HEK293 (cell line): Measurements from ENCODE around the gene TNS3.

Experiments
- CTCF ChIA-PET: fragments of 350-600 bp; formaldehyde crosslinking; extraction: SDS; loops from one replicate; lab custom pipeline; 2021; ENCODE audit warnings: antibody characterized with exemption; lab: Yijun Ruan, JAX
- POLR2A ChIA-PET: fragments of 300-600 bp; formaldehyde crosslinking; extraction: SDS; loops from one replicate; lab custom pipeline; 2020; ENCODE audit warnings: antibody characterized with exemption, inconsistent platforms; lab: Yijun Ruan, JAX
- H3K27ac ChIP-seq: fragments of 200-500 bp; sonication (Bioruptor generic); 2 replicates; pipeline ENCODE4 v1.5.1; 2014; ENCODE audit warnings: low read depth, low read length, control low read depth, inconsistent platforms; ENCODE audit errors: extremely low read depth
- H3K36me3 ChIP-seq, 2 experiments: fragments of 200-500 bp in 1 of 2; sonication (Bioruptor generic) in 1 of 2; 1 replicate in 1 of 2; 2 replicates in 1 of 2; pipeline ENCODE4 v1.5.1; 2014 to 2017; ENCODE audit warnings: inconsistent platforms in 2 of 2, low read length in 2 of 2; ENCODE audit not compliant: control insufficient read depth in 2 of 2, insufficient read depth in 1 of 2
- H3K4me1 ChIP-seq: fragments of 200-500 bp; sonication (Bioruptor generic); 2 replicates; pipeline ENCODE4 v1.5.1; 2014; ENCODE audit warnings: mild to moderate bottlenecking, low read length, inconsistent platforms; ENCODE audit not compliant: control insufficient read depth, insufficient read depth
- H3K4me3 ChIP-seq: 2 replicates; pipeline ENCODE4 v1.5.1; 2011; ENCODE audit warnings: low read depth, mild to moderate bottlenecking, control low read depth, low read length, moderate library complexity
- H3K9me3 ChIP-seq: fragments of 200-500 bp; sonication (Bioruptor generic); 2 replicates; pipeline ENCODE4 v1.5.1; 2014; ENCODE audit warnings: low read depth, low read length, inconsistent platforms; ENCODE audit not compliant: control insufficient read depth, insufficient read depth
- AEBP2 ChIP-seq: fragments of 450-650 bp; formaldehyde crosslinking; IDR thresholded peaks from 2 replicates; pipeline ENCODE4 v1.5.1; 2016; ENCODE audit warnings: missing biosample characterization, missing genetic modification characterization, borderline replicate concordance
- FEZF1 ChIP-seq: fragments of 450-650 bp; formaldehyde crosslinking; IDR thresholded peaks from 2 replicates; pipeline ENCODE4 v1.5.1; 2016; ENCODE audit warnings: missing biosample characterization, missing genetic modification characterization
- OVOL3 ChIP-seq: fragments of 450-650 bp; formaldehyde crosslinking; IDR thresholded peaks from 2 replicates; pipeline ENCODE4 v1.5.1; 2016; ENCODE audit warnings: missing biosample characterization, missing genetic modification characterization
- SP3 ChIP-seq: fragments of 450-650 bp; formaldehyde crosslinking; IDR thresholded peaks from 2 replicates; pipeline ENCODE4 v1.5.1; 2016; ENCODE audit warnings: missing biosample characterization, missing genetic modification characterization
- WT1 ChIP-seq: fragments of 450-650 bp; formaldehyde crosslinking; IDR thresholded peaks from 2 replicates; pipeline ENCODE4 v1.5.1; 2016; ENCODE audit warnings: missing biosample characterization, missing genetic modification characterization
- YY2 ChIP-seq: fragments of 450-650 bp; formaldehyde crosslinking; IDR thresholded peaks from 2 replicates; pipeline ENCODE4 v1.5.1; 2016; ENCODE audit warnings: missing biosample characterization, missing genetic modification characterization
- ZFP69B ChIP-seq: fragments of 450-650 bp; formaldehyde crosslinking; IDR thresholded peaks from 2 replicates; pipeline ENCODE4 v1.5.1; 2016; ENCODE audit warnings: missing biosample characterization, missing genetic modification characterization
- ZNF174 ChIP-seq: fragments of 450-650 bp; formaldehyde crosslinking; IDR thresholded peaks from 2 replicates; pipeline ENCODE4 v1.5.0; 2017; ENCODE audit warnings: missing biosample characterization, mild to moderate bottlenecking, missing genetic modification characterization
- ZNF280D ChIP-seq: fragments of 450-650 bp; formaldehyde crosslinking; IDR thresholded peaks from 2 replicates; pipeline ENCODE4 v1.5.1; 2016; ENCODE audit warnings: missing biosample characterization, missing genetic modification characterization
- ZNF394 ChIP-seq: fragments of 450-650 bp; formaldehyde crosslinking; IDR thresholded peaks from 2 replicates; pipeline ENCODE4 v1.5.1; 2016; ENCODE audit warnings: missing biosample characterization, missing genetic modification characterization, mild to moderate bottlenecking, moderate library complexity, borderline replicate concordance
- ZNF473 ChIP-seq: fragments of 450-650 bp; formaldehyde crosslinking; IDR thresholded peaks from 2 replicates; pipeline ENCODE4 v1.5.1; 2017; ENCODE audit warnings: missing biosample characterization, missing genetic modification characterization
- ZNF544 ChIP-seq: fragments of 450-650 bp; formaldehyde crosslinking; IDR thresholded peaks from 2 replicates; pipeline ENCODE4 v1.5.0; 2017; ENCODE audit warnings: missing biosample characterization, missing genetic modification characterization
- ZNF558 ChIP-seq: fragments of 450-650 bp; formaldehyde crosslinking; IDR thresholded peaks from 2 replicates; pipeline ENCODE4 v1.5.1; 2016; ENCODE audit warnings: missing biosample characterization, missing genetic modification characterization
- ZNF596 ChIP-seq: fragments of 450-650 bp; IDR thresholded peaks from 2 replicates; pipeline ENCODE4 v1.5.0; 2018; ENCODE audit warnings: missing biosample characterization, mild to moderate bottlenecking, missing genetic modification characterization, moderate library complexity
- ZNF629 ChIP-seq: fragments of 450-650 bp; formaldehyde crosslinking; IDR thresholded peaks from 2 replicates; pipeline ENCODE4 v1.5.1; 2017; ENCODE audit warnings: missing biosample characterization, missing genetic modification characterization
- ZNF639 ChIP-seq: fragments of 450-650 bp; formaldehyde crosslinking; IDR thresholded peaks from 2 replicates; pipeline ENCODE4 v1.5.1; 2016; ENCODE audit warnings: missing biosample characterization, missing genetic modification characterization
- ZNF664 ChIP-seq: fragments of 450-650 bp; formaldehyde crosslinking; IDR thresholded peaks from 2 replicates; pipeline ENCODE4 v1.5.1; 2016; ENCODE audit warnings: missing biosample characterization, missing genetic modification characterization
- ZNF785 ChIP-seq: fragments of 450-650 bp; formaldehyde crosslinking; IDR thresholded peaks from 2 replicates; pipeline ENCODE4 v1.5.1; 2016; ENCODE audit warnings: missing biosample characterization, missing genetic modification characterization
- ZNF843 ChIP-seq: fragments of 450-650 bp; formaldehyde crosslinking; IDR thresholded peaks from 2 replicates; pipeline ENCODE4 v1.5.1; 2016; ENCODE audit warnings: missing biosample characterization, missing genetic modification characterization
- ZSCAN16 ChIP-seq: fragments of 450-650 bp; formaldehyde crosslinking; IDR thresholded peaks from 2 replicates; pipeline ENCODE4 v1.5.1; 2016; ENCODE audit warnings: missing biosample characterization, missing genetic modification characterization
- ZSCAN30 ChIP-seq: fragments of 450-650 bp; IDR thresholded peaks from 2 replicates; pipeline ENCODE4 v1.5.1; 2018; ENCODE audit warnings: missing biosample characterization, mild to moderate bottlenecking, missing genetic modification characterization, moderate library complexity

TNS3 gene

GRCh38 chr7:47244692-47245091 lies 337.2 kb downstream of the TNS3 start:
- Histone ChIP-seq H3K4me1 (no peaks in the 10 kb centered on the region), H3K36me3 (no peaks in the 10 kb centered on the region), H3K9me3 (no peaks in the 10 kb centered on the region), H3K27ac (no peak overlapping the region), H3K4me3 (no peak overlapping the region)
- TF ChIP-seq ZNF629 (tag by site-specific recombination) (no peak), AEBP2 (tag by site-specific recombination) (no peak), ZNF544 (tag by site-specific recombination) (no peak), WT1 (tag by site-specific recombination) (no peak), ZNF174 (tag by site-specific recombination) (no peak), ZFP69B (no peak), ZSCAN30 (no peak)
- ChIA-PET POLR2A (no interaction called here), CTCF (interaction anchor here (0.6 to 0.7 kb wide), 2 partner anchors 193 to 362 kb away, joined by 3 to 5 read pairs; no protein-coding TSS in a partner anchor)

GRCh38 chr7:47241112-47242065 lies 340.5 kb downstream of the TNS3 start:
- TF ChIP-seq ZNF664 (tag by site-specific recombination) (no peak), ZSCAN16 (no peak), ZNF473 (tag by site-specific recombination) (no peak), ZNF280D (no peak), WT1 (tag by site-specific recombination) (no peak), ZNF785 (no peak), ZNF596 (tag by site-specific recombination) (no peak), ZNF558 (tag by site-specific recombination) (no peak), ZNF639 (no peak), ZNF394 (tag by site-specific recombination) (no peak), YY2 (no peak), OVOL3 (tag by site-specific recombination) (no peak), FEZF1 (no peak), ZNF843 (tag by site-specific recombination) (no peak), SP3 (no peak)
- Histone ChIP-seq H3K4me3 (no peak overlapping the region), H3K4me1 (no peaks in the 10 kb centered on the region), H3K36me3 (no peaks in the 10 kb centered on the region), H3K9me3 (no peaks in the 10 kb centered on the region), H3K27ac (no peak overlapping the region)
- ChIA-PET POLR2A (interaction anchor here (0.7 kb wide), 1 partner anchor 127 kb away, joined by 3 read pairs; no protein-coding TSS in a partner anchor), CTCF (interaction anchor here (0.6 to 1.8 kb wide), 5 partner anchors 11 to 678 kb away, joined by 3 to 6 read pairs (median 3); no protein-coding TSS in a partner anchor)
